H9 (cell line): ENCODE data around the gene MFGE8. TPM values are rescaled to one million over a fixed set of nuclear protein-coding genes. Genes with fewer than 3 reads are reported as not detected.

Source experiments
- DNase-seq: peaks from one replicate; pipeline ENCODE4 v3.0.0-alpha.2; 2017
- H2AFZ ChIP-seq: one replicate; pipeline ENCODE4 v1.6.1; 2013; ENCODE audit warnings: mild to moderate bottlenecking, low read length, control low read depth, moderate library complexity
- H2AK5ac ChIP-seq: 2 replicates; pipeline ENCODE4 v1.6.1; 2013; ENCODE audit warnings: low read length, control low read depth, mixed read lengths; ENCODE audit not compliant: insufficient read length
- H2BK120ac ChIP-seq: one replicate; pipeline ENCODE4 v1.6.1; 2013; ENCODE audit warnings: low read depth, mild to moderate bottlenecking, low read length, control low read depth, inconsistent platforms; ENCODE audit not compliant: poor library complexity, severe bottlenecking
- H2BK12ac ChIP-seq: 2 replicates; pipeline ENCODE4 v1.6.1; 2013; ENCODE audit warnings: low read length, control low read depth, mixed read lengths, low read depth; ENCODE audit not compliant: insufficient read length
- H2BK15ac ChIP-seq: 2 replicates; pipeline ENCODE4 v1.6.1; 2013; ENCODE audit warnings: low read depth, low read length, control low read depth
- H2BK20ac ChIP-seq: one replicate; pipeline ENCODE4 v1.6.1; 2013; ENCODE audit warnings: low read depth, mild to moderate bottlenecking, low read length, control low read depth, inconsistent platforms; ENCODE audit not compliant: poor library complexity, severe bottlenecking
- H2BK5ac ChIP-seq: 2 replicates; pipeline ENCODE4 v1.6.1; 2013; ENCODE audit warnings: low read length, control low read depth, mixed read lengths; ENCODE audit not compliant: insufficient read length
- H3K14ac ChIP-seq: 2 replicates; pipeline ENCODE4 v1.6.1; 2013; ENCODE audit warnings: low read length, control low read depth; ENCODE audit not compliant: insufficient read depth
- H3K18ac ChIP-seq: 2 replicates; pipeline ENCODE4 v1.6.1; 2013; ENCODE audit warnings: low read depth, mild to moderate bottlenecking, mixed read lengths, low read length, control low read depth; ENCODE audit not compliant: insufficient read length
- H3K23ac ChIP-seq: 2 replicates; pipeline ENCODE4 v1.6.1; 2013; ENCODE audit warnings: low read length, control low read depth, mixed read lengths, low read depth; ENCODE audit not compliant: insufficient read length
- H3K23me2 ChIP-seq: 2 replicates; pipeline ENCODE4 v1.6.1; 2013; ENCODE audit warnings: low read depth, mild to moderate bottlenecking, mixed read lengths, low read length, control low read depth; ENCODE audit not compliant: insufficient read length, poor library complexity, severe bottlenecking
- H3K27ac ChIP-seq: 2 replicates; pipeline ENCODE4 v1.5.1; 2013; ENCODE audit warnings: low read length, control low read depth, mixed read lengths, low read depth; ENCODE audit not compliant: insufficient read length
- H3K27me3 ChIP-seq: 2 replicates; pipeline ENCODE4 v1.6.1; 2013; ENCODE audit warnings: low read length, control low read depth, inconsistent platforms; ENCODE audit not compliant: insufficient read depth
- H3K4ac ChIP-seq: 2 replicates; pipeline ENCODE4 v1.6.1; 2013; ENCODE audit warnings: low read depth, mild to moderate bottlenecking, control low read depth, inconsistent platforms, low read length, moderate library complexity
- H3K4me1 ChIP-seq: 2 replicates; pipeline ENCODE4 v1.6.1; 2013; ENCODE audit warnings: low read length, control low read depth, inconsistent platforms; ENCODE audit not compliant: insufficient read depth
- H3K4me2 ChIP-seq: 2 replicates; pipeline ENCODE4 v1.6.1; 2013; ENCODE audit warnings: low read length, control low read depth, mixed read lengths; ENCODE audit not compliant: insufficient read length, insufficient read depth
- H3K56ac ChIP-seq: 2 replicates; pipeline ENCODE4 v1.6.1; 2013; ENCODE audit warnings: low read depth, mild to moderate bottlenecking, mixed read lengths, low read length, control low read depth; ENCODE audit not compliant: insufficient read length
- H3K79me1 ChIP-seq: 2 replicates; pipeline ENCODE4 v1.6.1; 2013; ENCODE audit warnings: low read depth, mild to moderate bottlenecking, moderate library complexity, low read length, control low read depth, inconsistent platforms; ENCODE audit not compliant: insufficient read depth, poor library complexity, severe bottlenecking
- H3K79me2 ChIP-seq: 2 replicates; pipeline ENCODE4 v1.6.1; 2013; ENCODE audit warnings: low read length, control low read depth, inconsistent platforms; ENCODE audit not compliant: insufficient read depth
- H3K9ac ChIP-seq: 2 replicates; pipeline ENCODE4 v1.6.1; 2013; ENCODE audit warnings: low read length, control low read depth, mixed read lengths; ENCODE audit not compliant: insufficient read length; ENCODE audit errors: extremely low read depth
- H3K9me3 ChIP-seq: one replicate; pipeline ENCODE4 v1.6.1; 2013; ENCODE audit warnings: low read depth, low read length, inconsistent platforms; ENCODE audit not compliant: control insufficient read depth
- H3T11ph ChIP-seq: one replicate; pipeline ENCODE4 v1.6.1; 2013; ENCODE audit warnings: mild to moderate bottlenecking, low read length, control low read depth, inconsistent platforms
- H4K20me1 ChIP-seq: one replicate; pipeline ENCODE4 v1.6.1; 2013; ENCODE audit not compliant: control insufficient read depth, insufficient read length, insufficient read depth
- H4K5ac ChIP-seq: 2 replicates; pipeline ENCODE4 v1.6.1; 2013; ENCODE audit warnings: low read depth, mild to moderate bottlenecking, mixed read lengths, low read length, control low read depth; ENCODE audit not compliant: insufficient read length
- H4K8ac ChIP-seq: replicated peaks from 2 replicates; pipeline ENCODE4 v1.6.1; 2013; ENCODE audit warnings: low read length, control low read depth, mixed read lengths, low read depth; ENCODE audit not compliant: insufficient read length
- H4K91ac ChIP-seq: 2 replicates; pipeline ENCODE4 v1.6.1; 2013; ENCODE audit warnings: low read depth, mild to moderate bottlenecking, moderate library complexity, mixed read lengths, low read length, control low read depth; ENCODE audit not compliant: insufficient read length
- H3K27ac Mint-ChIP-seq, 3 experiments: 2 replicates in 2 of 3; 3 replicates in 1 of 3; pipeline ENCODE4 v1.8.0; 2020 to 2021; ENCODE audit warnings: mixed read lengths in 3 of 3, mild to moderate bottlenecking in 1 of 3, moderate library complexity in 1 of 3
- H3K27me3 Mint-ChIP-seq: 2 replicates; pipeline ENCODE4 v1.8.0; 2021; ENCODE audit warnings: low read depth, mild to moderate bottlenecking, moderate library complexity, mixed read lengths
- H3K36me3 Mint-ChIP-seq, 3 experiments: 2 replicates in 2 of 3; 3 replicates in 1 of 3; pipeline ENCODE4 v1.8.0; 2020 to 2021; ENCODE audit warnings: low read depth in 3 of 3, mixed read lengths in 3 of 3; ENCODE audit not compliant: insufficient read depth in 1 of 3
- H3K4me1 Mint-ChIP-seq, 2 experiments: 2 replicates each; pipeline ENCODE4 v1.8.0; 2020; ENCODE audit warnings: mixed read lengths in 2 of 2
- H3K4me3 Mint-ChIP-seq, 2 experiments: 2 replicates in 1 of 2; 3 replicates in 1 of 2; pipeline ENCODE4 v1.8.0; 2020 to 2021; ENCODE audit warnings: mild to moderate bottlenecking in 2 of 2, mixed read lengths in 2 of 2, moderate library complexity in 1 of 2
- H3K9me3 Mint-ChIP-seq, 2 experiments: 2 replicates in 1 of 2; 3 replicates in 1 of 2; pipeline ENCODE4 v1.8.0; 2020; ENCODE audit warnings: mild to moderate bottlenecking in 2 of 2, mixed read lengths in 2 of 2, moderate library complexity in 1 of 2
- WGBS: extraction: QIAGEN DNeasy Blood & Tissue Kit; methylation state at CpG from one replicate; pipeline ENCODE4 v1.1.7; 2013; ENCODE audit warnings: missing lambda C conversion rate, low lambda C conversion rate, mixed read lengths; ENCODE audit not compliant: insufficient read length; ENCODE audit errors: extremely low coverage; 5-methylcytosine and 5-hydroxymethylcytosine counted together
- total RNA-seq: library from RNA; stranded (reverse); gene quantifications from 2 replicates; pipeline ENCODE4 v1.2.1, GENCODE V29; 2021
- TF ChIP-seq, protein P1 (sequence below): fragments of 200-600 bp; sonication (generic); conservative IDR thresholded peaks from 3 replicates; pipeline ENCODE4 v1.8.0; 2021; ENCODE audit warnings: antibody characterized with exemption, mild to moderate bottlenecking

The MFGE8 gene
- total RNA-seq, 1 experiment from 2014 or later: 653 TPM

DNA sequence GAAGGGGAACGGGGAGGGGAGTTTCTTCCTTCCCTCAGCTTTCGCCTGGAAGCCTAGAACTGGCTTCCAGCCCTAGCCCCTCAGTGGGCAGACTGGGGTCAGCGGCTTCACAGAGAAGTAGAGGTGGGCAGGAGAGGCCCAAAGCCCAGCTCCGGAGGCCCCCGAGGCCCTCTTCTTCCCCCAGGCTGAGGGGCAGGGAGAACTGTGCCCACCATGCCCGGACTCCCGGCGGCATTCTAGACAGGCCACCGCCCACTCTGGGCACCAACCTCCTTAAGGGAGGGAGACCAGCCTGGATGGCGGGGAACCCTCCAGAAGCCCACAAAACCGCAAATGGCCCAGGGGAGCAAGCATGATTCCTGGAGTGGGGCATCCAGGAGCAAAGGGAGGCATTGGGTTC, 35.8 kb downstream of the MFGE8 start:
- Histone ChIP-seq H3K14ac (no peak overlapping the region), H3K79me2 (no peaks in the 10 kb centered on the region), H3K9me3 (no peaks in the 10 kb centered on the region), H3K23me2 (no peaks in the 10 kb centered on the region), H2AK5ac (no peak overlapping the region), H3K4ac (no peak overlapping the region), H4K20me1 (peaks cover 2% of the 10 kb centered on the region), H3K4me1 (no peaks in the 10 kb centered on the region; the same call in 1 of the 2 replicates), H3K4me2 (no peak overlapping the region), H3K56ac (no peak overlapping the region), H3K27ac (no peak overlapping the region), H3K9ac (no peak overlapping the region), H3K79me1 (no peaks in the 10 kb centered on the region), H4K5ac (no peak overlapping the region), H2BK20ac (no peak overlapping the region), H2BK5ac (no peak overlapping the region), H2BK15ac (no peak overlapping the region), H3K27me3 (no peaks in the 10 kb centered on the region), H2BK12ac (no peak overlapping the region), H4K91ac (no peak overlapping the region), H3K23ac (no peak overlapping the region), H2AFZ (no peak overlapping the region), H3T11ph (no peak overlapping the region), H2BK120ac (no peak overlapping the region), H4K8ac (no peak overlapping the region), H3K18ac (no peak overlapping the region)
- no peak for DNase-seq
- no peaks in the 10 kb centered on the region for H3K9me3 Mint-ChIP-seq
- H3K4me3 Mint-ChIP-seq: no peak overlapping the region
- peaks cover 25 to 59% (median 35%) of the 10 kb centered on the region in 3 experiments; a peak in 6 of 7 replicates for H3K36me3 Mint-ChIP-seq
- peaks cover 9 to 14% of the 10 kb centered on the region in 2 experiments; a peak in 3 of 4 replicates for H3K4me1 Mint-ChIP-seq
- H3K27ac Mint-ChIP-seq: no peak overlapping the region
- WGBS: no CpG with 5 or more reads among the region's 11 CpGs
- TF ChIP-seq, protein P1, sequence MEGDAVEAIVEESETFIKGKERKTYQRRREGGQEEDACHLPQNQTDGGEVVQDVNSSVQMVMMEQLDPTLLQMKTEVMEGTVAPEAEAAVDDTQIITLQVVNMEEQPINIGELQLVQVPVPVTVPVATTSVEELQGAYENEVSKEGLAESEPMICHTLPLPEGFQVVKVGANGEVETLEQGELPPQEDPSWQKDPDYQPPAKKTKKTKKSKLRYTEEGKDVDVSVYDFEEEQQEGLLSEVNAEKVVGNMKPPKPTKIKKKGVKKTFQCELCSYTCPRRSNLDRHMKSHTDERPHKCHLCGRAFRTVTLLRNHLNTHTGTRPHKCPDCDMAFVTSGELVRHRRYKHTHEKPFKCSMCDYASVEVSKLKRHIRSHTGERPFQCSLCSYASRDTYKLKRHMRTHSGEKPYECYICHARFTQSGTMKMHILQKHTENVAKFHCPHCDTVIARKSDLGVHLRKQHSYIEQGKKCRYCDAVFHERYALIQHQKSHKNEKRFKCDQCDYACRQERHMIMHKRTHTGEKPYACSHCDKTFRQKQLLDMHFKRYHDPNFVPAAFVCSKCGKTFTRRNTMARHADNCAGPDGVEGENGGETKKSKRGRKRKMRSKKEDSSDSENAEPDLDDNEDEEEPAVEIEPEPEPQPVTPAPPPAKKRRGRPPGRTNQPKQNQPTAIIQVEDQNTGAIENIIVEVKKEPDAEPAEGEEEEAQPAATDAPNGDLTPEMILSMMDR: no peak
- H3K27me3 Mint-ChIP-seq: peaks cover 5% of the 10 kb centered on the region
